Mammary epithelial cell (primary cell): ENCODE data around the gene MRPL11.

ENCODE experiments used
- EZH2 ChIP-seq: IDR thresholded peaks from 2 replicates; pipeline ENCODE4 v1.6.1; 2012; ENCODE audit warnings: low read length, inconsistent platforms, borderline replicate concordance
- TF ChIP-seq, protein P1 (sequence below), 2 donors: IDR thresholded peaks in 1 of 2; conservative IDR thresholded peaks in 1 of 2; 2 replicates each; pipeline ENCODE4 v1.5.1; 2011 to 2012; ENCODE audit warnings: inconsistent platforms in 2 of 2, low read length in 2 of 2, mild to moderate bottlenecking in 2 of 2, control low read depth in 1 of 2, low read depth in 1 of 2; ENCODE audit not compliant: insufficient read depth in 1 of 2; ENCODE audit errors: extremely low read depth in 1 of 2

DNA sequence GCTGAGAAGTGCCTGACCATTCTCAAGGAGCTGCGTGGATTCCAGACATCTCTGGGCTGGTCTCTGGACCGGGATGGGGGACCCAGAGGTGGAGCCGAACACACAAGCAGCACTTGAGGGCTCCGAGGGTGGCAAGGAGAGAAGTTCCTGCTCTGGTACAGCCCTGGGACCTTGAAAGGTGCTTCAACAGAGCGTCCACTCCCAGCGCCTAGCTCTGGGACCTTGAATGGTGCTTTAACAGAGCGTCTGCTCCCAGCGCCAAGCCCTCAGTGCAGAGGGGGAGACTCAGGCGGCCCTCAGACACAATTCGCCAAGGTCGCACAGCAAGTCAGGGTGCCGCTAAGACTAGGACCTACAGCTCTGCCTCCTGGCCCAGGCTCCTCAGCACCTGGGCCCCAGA lies 28.5 kb downstream of the MRPL11 start:
- TF ChIP-seq, protein P1, sequence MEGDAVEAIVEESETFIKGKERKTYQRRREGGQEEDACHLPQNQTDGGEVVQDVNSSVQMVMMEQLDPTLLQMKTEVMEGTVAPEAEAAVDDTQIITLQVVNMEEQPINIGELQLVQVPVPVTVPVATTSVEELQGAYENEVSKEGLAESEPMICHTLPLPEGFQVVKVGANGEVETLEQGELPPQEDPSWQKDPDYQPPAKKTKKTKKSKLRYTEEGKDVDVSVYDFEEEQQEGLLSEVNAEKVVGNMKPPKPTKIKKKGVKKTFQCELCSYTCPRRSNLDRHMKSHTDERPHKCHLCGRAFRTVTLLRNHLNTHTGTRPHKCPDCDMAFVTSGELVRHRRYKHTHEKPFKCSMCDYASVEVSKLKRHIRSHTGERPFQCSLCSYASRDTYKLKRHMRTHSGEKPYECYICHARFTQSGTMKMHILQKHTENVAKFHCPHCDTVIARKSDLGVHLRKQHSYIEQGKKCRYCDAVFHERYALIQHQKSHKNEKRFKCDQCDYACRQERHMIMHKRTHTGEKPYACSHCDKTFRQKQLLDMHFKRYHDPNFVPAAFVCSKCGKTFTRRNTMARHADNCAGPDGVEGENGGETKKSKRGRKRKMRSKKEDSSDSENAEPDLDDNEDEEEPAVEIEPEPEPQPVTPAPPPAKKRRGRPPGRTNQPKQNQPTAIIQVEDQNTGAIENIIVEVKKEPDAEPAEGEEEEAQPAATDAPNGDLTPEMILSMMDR (conservative IDR thresholded peaks at IDR 0.05 in 1 of 2, IDR thresholded peaks at IDR 0.05 in 1 of 2; ENCODE audit: extremely low read depth in 1 of 2, insufficient read depth in 1 of 2, low read depth in 1 of 2, low read length in 2 of 2): no peak
- TF ChIP-seq EZH2: no peak
